SK-N-SH (cell line): Measurements from ENCODE around the gene POLA1. TPM values are rescaled to one million over a fixed set of nuclear protein-coding genes. Genes with fewer than 3 reads are reported as not detected.

Experiments
- CTCF ChIA-PET: fragments of 300-600, 350-600 bp; formaldehyde crosslinking; extraction: SDS; loops from one replicate; lab custom pipeline; 2021; lab: Yijun Ruan, JAX
- POLR2A ChIA-PET: fragments of 350-600 bp; sonication (Branson Sonifier 250); formaldehyde crosslinking; extraction: SDS; loops from one replicate; lab custom pipeline; 2020; ENCODE audit warnings: antibody characterized with exemption, inconsistent platforms; lab: Yijun Ruan, JAX
- DNase-seq: peaks from one replicate; pipeline ENCODE4 v3.0.0; 2012
- H2AFZ ChIP-seq: fragments of 200-600 bp; sonication (generic); 2 replicates; pipeline ENCODE4 v1.8.1; 2016; ENCODE audit warnings: antibody characterized with exemption, mild to moderate bottlenecking, low read depth
- H3F3A ChIP-seq: fragments of 200-600 bp; sonication (generic); replicated peaks from 2 replicates; pipeline ENCODE3; 2016; ENCODE audit warnings: antibody characterized with exemption, mild to moderate bottlenecking; ENCODE audit not compliant: insufficient read depth
- H3K27ac ChIP-seq, 2 experiments: fragments of 200-500 bp in 1 of 2; fragments of 200-600 bp in 1 of 2; sonication (Bioruptor generic) in 1 of 2; sonication (generic), shearing (Covaris generic) in 1 of 2; 2 replicates each; pipeline versions ENCODE4 v1.5.1 to v1.6.1; 2014 to 2016; ENCODE audit warnings: low read depth in 2 of 2, inconsistent platforms in 1 of 2, low read length in 1 of 2, mild to moderate bottlenecking in 1 of 2, mixed read lengths in 1 of 2
- H3K27me3 ChIP-seq: fragments of 200-600 bp; sonication (generic), shearing (Covaris generic); 2 replicates; pipeline ENCODE4 v1.6.1; 2016; ENCODE audit warnings: mixed run types; ENCODE audit not compliant: insufficient read depth
- H3K36me3 ChIP-seq, 2 experiments: fragments of 200-500 bp in 1 of 2; fragments of 200-600 bp in 1 of 2; sonication (Bioruptor generic) in 1 of 2; sonication (generic) in 1 of 2; replicated peaks in 1 of 2; 2 replicates each; pipeline versions ENCODE3 to v1.5.1; 2014 to 2016; ENCODE audit warnings: low read length in 1 of 2, mild to moderate bottlenecking in 1 of 2; ENCODE audit not compliant: insufficient read depth in 2 of 2, control insufficient read depth in 1 of 2
- H3K4me1 ChIP-seq, 2 experiments: fragments of 200-500 bp in 1 of 2; fragments of 200-600 bp in 1 of 2; sonication (Bioruptor generic) in 1 of 2; sonication (generic), shearing (Covaris generic) in 1 of 2; 2 replicates each; pipeline versions ENCODE4 v1.5.1 to v1.6.1; 2014 to 2016; ENCODE audit warnings: low read depth in 1 of 2, low read length in 1 of 2, mixed run types in 1 of 2; ENCODE audit not compliant: insufficient read depth in 2 of 2, control insufficient read depth in 1 of 2
- H3K4me2 ChIP-seq: fragments of 200-600 bp; sonication (generic), shearing (Covaris generic); 2 replicates; pipeline ENCODE4 v1.6.1; 2017; ENCODE audit warnings: mixed run types
- H3K4me3 ChIP-seq, 2 experiments: fragments of 200-500 bp in 1 of 2; fragments of 200-600 bp in 1 of 2; sonication (Bioruptor generic) in 1 of 2; sonication (generic), shearing (Covaris generic) in 1 of 2; 2 replicates each; pipeline versions ENCODE4 v1.5.1 to v1.8.1; 2014 to 2016; ENCODE audit warnings: low read depth in 2 of 2, inconsistent platforms in 1 of 2, low read length in 1 of 2, mild to moderate bottlenecking in 1 of 2, mixed read lengths in 1 of 2, moderate library complexity in 1 of 2
- H3K79me2 ChIP-seq: fragments of 200-600 bp; sonication (generic); 2 replicates; pipeline ENCODE4 v1.8.1; 2017; ENCODE audit warnings: mild to moderate bottlenecking; ENCODE audit not compliant: insufficient read depth
- H3K9ac ChIP-seq: fragments of 200-600 bp; sonication (generic); 2 replicates; pipeline ENCODE4 v1.6.1; 2017; ENCODE audit warnings: mixed run types
- H3K9me2 ChIP-seq: fragments of 200-600 bp; sonication (generic); 2 replicates; pipeline ENCODE4 v1.6.1; 2017; ENCODE audit warnings: mixed run types
- H3K9me3 ChIP-seq: fragments of 200-600 bp; sonication (generic); 2 replicates; pipeline ENCODE4 v1.6.1; 2017; ENCODE audit warnings: mixed run types, mild to moderate bottlenecking, moderate library complexity
- H4K20me1 ChIP-seq: fragments of 200-600 bp; sonication (generic); 2 replicates; pipeline ENCODE4 v1.6.1; 2017; ENCODE audit warnings: mild to moderate bottlenecking, mixed run types; ENCODE audit not compliant: insufficient read depth
- CTCF ChIP-seq: fragments of 200-600 bp; sonication (generic); IDR thresholded peaks from 2 replicates; pipeline ENCODE4 v1.6.1; 2017; ENCODE audit warnings: antibody characterized with exemption, mild to moderate bottlenecking, moderate library complexity
- EP300 ChIP-seq, 2 experiments: IDR thresholded peaks; 2 replicates each; pipeline versions ENCODE4 v1.4.0 to v1.6.1; 2012; ENCODE audit warnings: borderline replicate concordance in 1 of 2, low read depth in 1 of 2, low read length in 1 of 2
- FOXM1 ChIP-seq: IDR thresholded peaks from 2 replicates; pipeline ENCODE4 v1.4.0; 2012; ENCODE audit warnings: low read depth, mild to moderate bottlenecking
- JUND ChIP-seq: IDR thresholded peaks from 2 replicates; pipeline ENCODE4 v1.4.0; 2012
- MEF2A ChIP-seq: IDR thresholded peaks from 2 replicates; pipeline ENCODE4 v1.4.0; 2012; ENCODE audit warnings: low read depth, borderline replicate concordance
- NFIC ChIP-seq: IDR thresholded peaks from 2 replicates; pipeline ENCODE4 v1.4.0; 2012; ENCODE audit warnings: borderline replicate concordance
- RCOR1 ChIP-seq: fragments of 150-350 bp; IDR thresholded peaks from 2 replicates; pipeline ENCODE4 v1.6.1; 2017; ENCODE audit warnings: antibody characterized with exemption, low read length
- REST ChIP-seq: IDR thresholded peaks from 2 replicates; pipeline ENCODE4 v1.6.1; 2012; ENCODE audit warnings: mild to moderate bottlenecking, low read depth, low read length, moderate library complexity
- RFX5 ChIP-seq: IDR thresholded peaks from 2 replicates; pipeline ENCODE4 v1.6.1; 2012; ENCODE audit warnings: mild to moderate bottlenecking, improper control_type of control experiment, low read length
- RXRA ChIP-seq: IDR thresholded peaks from 2 replicates; pipeline ENCODE4 v1.4.0; 2012; ENCODE audit warnings: low read depth, mild to moderate bottlenecking, borderline replicate concordance
- SMC3 ChIP-seq: IDR thresholded peaks from 2 replicates; pipeline ENCODE4 v1.6.1; 2012; ENCODE audit warnings: low read depth, low read length, improper control_type of control experiment
- TCF12 ChIP-seq: IDR thresholded peaks from 2 replicates; pipeline ENCODE4 v1.4.0; 2012
- TEAD4 ChIP-seq: IDR thresholded peaks from 2 replicates; pipeline ENCODE4 v1.4.0; 2012; ENCODE audit warnings: mild to moderate bottlenecking, borderline replicate concordance; ENCODE audit not compliant: insufficient read depth
- USF1 ChIP-seq: IDR thresholded peaks from 2 replicates; pipeline ENCODE4 v1.4.0; 2012; ENCODE audit warnings: low read depth, borderline replicate concordance
- USF2 ChIP-seq: fragments of 150-350 bp; IDR thresholded peaks from 2 replicates; pipeline ENCODE4 v1.6.1; 2017; ENCODE audit warnings: antibody characterized with exemption, low read length, low read depth, borderline replicate concordance
- WGBS: methylation state at CpG from one replicate; pipeline ENCODE4 v1.1.6; 2017; ENCODE audit warnings: low lambda C conversion rate; 5-methylcytosine and 5-hydroxymethylcytosine counted together
- polyA plus RNA-seq, 3 experiments: library from polyadenylated mRNA; depleted of rRNA; stranded (reverse); fragments of >200 nt; gene quantifications; 2 replicates each; pipeline ENCODE4 v1.2.3, GENCODE V29; 2012

The POLA1 gene
- polyA plus RNA-seq, 1 of the 3 experiments (the other 2 are of a cell fraction) = 2.8 TPM

GRCh38 chrX:24983931-24984330, 290.2 kb downstream of the POLA1 start:
- POLR2A ChIA-PET = no interaction called here
- no peak for TF ChIP-seq SMC3
- no peak for TF ChIP-seq NFIC
- TF ChIP-seq TEAD4 = no peak
- TF ChIP-seq RFX5 = no peak
- no peak for TF ChIP-seq MEF2A
- TF ChIP-seq JUND = no peak
- no peak for TF ChIP-seq RCOR1
- no peak for TF ChIP-seq USF2
- no peak for TF ChIP-seq CTCF
- no peak for TF ChIP-seq USF1
- TF ChIP-seq FOXM1 = no peak
- no peak for TF ChIP-seq EP300 (IDR thresholded peaks at IDR 0.05; ENCODE audit: borderline replicate concordance in 1 of 2, low read depth in 1 of 2, low read length in 1 of 2)
- no peak for TF ChIP-seq RXRA
- no peak for TF ChIP-seq TCF12
- no peak for TF ChIP-seq REST
- Histone ChIP-seq H3K4me1 (no peaks in the 10 kb centered on the region; a peak in 1 of 4 replicates), H2AFZ (no peak overlapping the region), H3K36me3 (no peaks in the 10 kb centered on the region), H3K79me2 (no peaks in the 10 kb centered on the region), H3K27ac (no peak overlapping the region), H3K4me3 (no peak overlapping the region), H3K4me2 (no peak overlapping the region), H3K9ac (no peak overlapping the region), H4K20me1 (no peaks in the 10 kb centered on the region), H3K9me2 (no peaks in the 10 kb centered on the region), H3F3A (no peaks in the 10 kb centered on the region), H3K9me3 (no peaks in the 10 kb centered on the region), H3K27me3 (no peaks in the 10 kb centered on the region)
- 37% methylated on average over 3 of the region's 3 CpGs for WGBS
- CTCF ChIA-PET = interaction anchor here (1.4 kb wide), 1 partner anchor 145 kb away, joined by 4 read pairs; no protein-coding TSS in a partner anchor
- DNase-seq = no peak
